Keratinocyte (primary cell): Measurements from ENCODE around the gene SAMD15. TPM values are rescaled to one million over a fixed set of nuclear protein-coding genes. Genes with fewer than 3 reads are reported as not detected.

ENCODE experiments used
- DNase-seq: peaks from one replicate; pipeline ENCODE4 v3.0.0-alpha.2; 2011; ENCODE audit warnings: low read depth, missing footprints, low spot score
- FAIRE-seq: peaks from 2 replicates; lab custom pipeline; 2011; peaks lifted over from hg19 to GRCh38; lab: Jason Lieb, UNC
- H2AFZ ChIP-seq: 2 replicates; pipeline ENCODE4 v1.6.0; 2012; ENCODE audit warnings: low read length, control low read depth, inconsistent platforms; ENCODE audit not compliant: control insufficient read depth
- H3K27ac ChIP-seq: 2 replicates; pipeline ENCODE4 v1.5.1; 2011; ENCODE audit warnings: low read length; ENCODE audit not compliant: control insufficient read depth, insufficient read depth
- H3K27me3 ChIP-seq: 3 replicates; pipeline ENCODE4 v1.6.0; 2011; ENCODE audit warnings: low read length; ENCODE audit not compliant: control insufficient read depth, insufficient read depth; ENCODE audit errors: extremely low read depth
- H3K36me3 ChIP-seq, 2 experiments: 2 replicates in 1 of 2; 3 replicates in 1 of 2; pipeline ENCODE4 v1.5.1; 2011; ENCODE audit warnings: low read length in 2 of 2, mild to moderate bottlenecking in 1 of 2; ENCODE audit not compliant: control insufficient read depth in 2 of 2, insufficient read depth in 2 of 2; ENCODE audit errors: extremely low read depth in 1 of 2
- H3K4me1 ChIP-seq: 3 replicates; pipeline ENCODE4 v1.5.1; 2011; ENCODE audit warnings: low read length; ENCODE audit not compliant: control insufficient read depth, insufficient read depth; ENCODE audit errors: extremely low read depth
- H3K4me2 ChIP-seq: 3 replicates; pipeline ENCODE4 v1.6.0; 2011; ENCODE audit warnings: low read depth, low read length; ENCODE audit not compliant: control insufficient read depth, insufficient read depth; ENCODE audit errors: extremely low read depth
- H3K4me3 ChIP-seq, 3 experiments: fragments of 200-600 bp in 1 of 3; sonication (generic) in 1 of 3; 2 replicates in 2 of 3; 3 replicates in 1 of 3; pipeline ENCODE4 v1.5.1; 2011 to 2016; ENCODE audit warnings: low read length in 3 of 3, mild to moderate bottlenecking in 3 of 3, control low read depth in 2 of 3, inconsistent platforms in 1 of 3, low read depth in 1 of 3, mixed read lengths in 1 of 3, mixed run types in 1 of 3, moderate library complexity in 1 of 3; ENCODE audit not compliant: control insufficient read depth in 2 of 3, insufficient read depth in 2 of 3; ENCODE audit errors: extremely low read depth in 1 of 3
- H3K79me2 ChIP-seq: 2 replicates; pipeline ENCODE4 v1.6.0; 2012; ENCODE audit warnings: low read length; ENCODE audit not compliant: control insufficient read depth, insufficient read depth
- H3K9ac ChIP-seq: 3 replicates; pipeline ENCODE4 v1.6.0; 2011; ENCODE audit warnings: low read length; ENCODE audit not compliant: control insufficient read depth, insufficient read depth; ENCODE audit errors: extremely low read depth
- H3K9me1 ChIP-seq: 3 replicates; pipeline ENCODE4 v1.6.0; 2011; ENCODE audit warnings: low read length; ENCODE audit not compliant: control insufficient read depth, insufficient read depth; ENCODE audit errors: extremely low read depth
- H3K9me3 ChIP-seq: 2 replicates; pipeline ENCODE4 v1.5.1; 2012; ENCODE audit warnings: low read depth, low read length; ENCODE audit not compliant: control insufficient read depth
- H4K20me1 ChIP-seq: 3 replicates; pipeline ENCODE4 v1.6.0; 2011; ENCODE audit warnings: low read length; ENCODE audit not compliant: control insufficient read depth, insufficient read depth; ENCODE audit errors: extremely low read depth
- CTCF ChIP-seq, 3 experiments: IDR thresholded peaks in 1 of 3; conservative IDR thresholded peaks in 1 of 3; optimal IDR thresholded peaks in 1 of 3; 2 replicates in 2 of 3; 3 replicates in 1 of 3; pipeline versions ENCODE3 to v1.5.1; 2011; ENCODE audit warnings: low read length in 3 of 3, mild to moderate bottlenecking in 3 of 3, moderate library complexity in 2 of 3, control low read depth in 1 of 3, inconsistent platforms in 1 of 3; ENCODE audit not compliant: insufficient read depth in 2 of 3; ENCODE audit errors: extremely low read depth in 1 of 3
- EZH2 ChIP-seq: IDR thresholded peaks from one replicate; pipeline ENCODE4 v1.6.1; 2012; ENCODE audit warnings: inconsistent platforms, mild to moderate bottlenecking, low read length, moderate library complexity
- dilution Hi-C: fragments of 300-500 bp; cut with MboI; formaldehyde crosslinking; loops from one replicate; pipeline ENCODE4 v1.7.0; 2020; ENCODE audit warnings: low sequenced_read_pairs; ENCODE audit not compliant: extremely low pct_ligation_motif_present
- polyA plus RNA-seq, 5 experiments: library from polyadenylated mRNA; depleted of rRNA in 3 of 5; stranded (reverse) in 3 of 5; stranded (forward) in 1 of 5; unstranded in 1 of 5; fragments of >200 nt; gene quantifications; 1 replicate in 1 of 5; 2 replicates in 3 of 5; 3 replicates in 1 of 5; pipeline versions ENCODE4 v1.2.1 to v1.2.3, GENCODE V29; 2011 to 2012; ENCODE audit warnings: missing spikeins in 2 of 5, low read depth in 1 of 5, low replicate concordance in 1 of 5

Gene SAMD15
- polyA plus RNA-seq, 1 donor (not counting 4 experiments of a cell fraction or from before 2014, with no cell fraction given): 0.77 TPM

GRCh38 chr14:77364146-77364545, 13.0 kb upstream of the SAMD15 start:
- dilution Hi-C loops: no loop called here
- no peak overlapping the region for H2AFZ ChIP-seq
- no peak for DNase-seq
- H3K27me3 ChIP-seq: no peaks in the 10 kb centered on the region
- no peaks in the 10 kb centered on the region for H3K36me3 ChIP-seq
- H3K4me1 ChIP-seq: no peaks in the 10 kb centered on the region
- no peak overlapping the region for H3K27ac ChIP-seq
- H3K9me3 ChIP-seq: no peaks in the 10 kb centered on the region
- H3K4me3 ChIP-seq: no peak overlapping the region
- no peak overlapping the region for H3K4me2 ChIP-seq
- no peak for FAIRE-seq
- no peaks in the 10 kb centered on the region for H4K20me1 ChIP-seq
- no peak for TF ChIP-seq EZH2
- TF ChIP-seq CTCF (optimal IDR thresholded peaks at IDR 0.05 in 1 of 3, IDR thresholded peaks at IDR 0.05 in 1 of 3, conservative IDR thresholded peaks at IDR 0.05 in 1 of 3; ENCODE audit: extremely low read depth in 1 of 3, insufficient read depth in 2 of 3, low read length in 3 of 3): no peak
- no peaks in the 10 kb centered on the region for H3K9me1 ChIP-seq
- H3K79me2 ChIP-seq: no peaks in the 10 kb centered on the region
- no peak overlapping the region for H3K9ac ChIP-seq

GRCh38 chr14:77369285-77369684, 7.9 kb upstream of the SAMD15 start:
- DNase-seq: no peak
- no peak for FAIRE-seq
- no peak overlapping the region for H3K9ac ChIP-seq
- H3K9me1 ChIP-seq: no peaks in the 10 kb centered on the region
- peaks cover 5% of the 10 kb centered on the region for H3K79me2 ChIP-seq
- H3K36me3 ChIP-seq: no peaks in the 10 kb centered on the region
- no peak overlapping the region for H3K27ac ChIP-seq
- no peaks in the 10 kb centered on the region for H3K4me1 ChIP-seq
- dilution Hi-C loops: no loop called here
- H3K9me3 ChIP-seq: no peaks in the 10 kb centered on the region
- no peak overlapping the region for H2AFZ ChIP-seq
- H3K4me3 ChIP-seq: no peak overlapping the region
- TF ChIP-seq CTCF (optimal IDR thresholded peaks at IDR 0.05 in 1 of 3, IDR thresholded peaks at IDR 0.05 in 1 of 3, conservative IDR thresholded peaks at IDR 0.05 in 1 of 3; ENCODE audit: extremely low read depth in 1 of 3, insufficient read depth in 2 of 3, low read length in 3 of 3) (no peak), EZH2 (no peak)
- no peak overlapping the region for H3K4me2 ChIP-seq
- no peaks in the 10 kb centered on the region for H4K20me1 ChIP-seq
- H3K27me3 ChIP-seq: no peaks in the 10 kb centered on the region
